Measurements from ENCODE around the gene NEDD4L.

NEDD4L gene

GRCh38 chr18:58218117-58218516 is 174.1 kb downstream of the NEDD4L start:
- FAIRE-seq = no peak

GRCh38 chr18:58221060-58221725 is 177.2 kb downstream of the NEDD4L start:
- FAIRE-seq = no peak

GRCh38 chr18:58222432-58223125 is 178.6 kb downstream of the NEDD4L start:
- no peak for FAIRE-seq

GRCh38 chr18:58223717-58224424 is 179.8 kb downstream of the NEDD4L start:
- FAIRE-seq = no peak

GRCh38 chr18:58224425-58224750 is 180.4 kb downstream of the NEDD4L start:
- FAIRE-seq = no peak

GRCh38 chr18:58225101-58225500 is 181.1 kb downstream of the NEDD4L start:
- FAIRE-seq = no peak

- FAIRE-seq = no peak
These were observed 182.4 kb downstream of the NEDD4L start for GRCh38 chr18:58226429-58226828.

GRCh38 chr18:58227361-58227930 is 183.4 kb downstream of the NEDD4L start:
- no peak for FAIRE-seq

- FAIRE-seq = no peak
These were observed 184.2 kb downstream of the NEDD4L start for GRCh38 chr18:58228176-58228575.

GRCh38 chr18:58228762-58229161 is 184.7 kb downstream of the NEDD4L start:
- FAIRE-seq = no peak

GRCh38 chr18:58229162-58229561 is 185.1 kb downstream of the NEDD4L start:
- FAIRE-seq = no peak

GRCh38 chr18:58230438-58231179 is 186.6 kb downstream of the NEDD4L start:
- FAIRE-seq = no peak

- FAIRE-seq = no peak
These were observed 187.9 kb downstream of the NEDD4L start for GRCh38 chr18:58231930-58232329.

- FAIRE-seq = no peak
These were observed 188.6 kb downstream of the NEDD4L start for GRCh38 chr18:58232668-58233067.

GRCh38 chr18:58234359-58234741 is 190.3 kb downstream of the NEDD4L start:
- FAIRE-seq = no peak

GRCh38 chr18:58235001-58235436 is 191.0 kb downstream of the NEDD4L start:
- no peak for FAIRE-seq

GRCh38 chr18:58239879-58240278 is 195.9 kb downstream of the NEDD4L start:
- FAIRE-seq = no peak

- no peak for FAIRE-seq
These were observed 197.1 kb downstream of the NEDD4L start for GRCh38 chr18:58241026-58241679.

GRCh38 chr18:58241877-58242276 is 197.9 kb downstream of the NEDD4L start:
- FAIRE-seq = no peak

GRCh38 chr18:58242435-58242834 is 198.4 kb downstream of the NEDD4L start:
- no peak for FAIRE-seq

- no peak for FAIRE-seq
These were observed 198.9 kb downstream of the NEDD4L start for GRCh38 chr18:58242968-58243367.

GRCh38 chr18:58243401-58243800 is 199.4 kb downstream of the NEDD4L start:
- no peak for FAIRE-seq

Data from A204.1 (cell line).